ENCODE data around the gene CIZ1. TPM values are rescaled to one million over a fixed set of nuclear protein-coding genes. Genes with fewer than 3 reads are reported as not detected.

CIZ1 gene
- total and polyA plus RNA-seq, 2 donors from 2014 or later, result 48.1 to 89.9 TPM

DNA sequence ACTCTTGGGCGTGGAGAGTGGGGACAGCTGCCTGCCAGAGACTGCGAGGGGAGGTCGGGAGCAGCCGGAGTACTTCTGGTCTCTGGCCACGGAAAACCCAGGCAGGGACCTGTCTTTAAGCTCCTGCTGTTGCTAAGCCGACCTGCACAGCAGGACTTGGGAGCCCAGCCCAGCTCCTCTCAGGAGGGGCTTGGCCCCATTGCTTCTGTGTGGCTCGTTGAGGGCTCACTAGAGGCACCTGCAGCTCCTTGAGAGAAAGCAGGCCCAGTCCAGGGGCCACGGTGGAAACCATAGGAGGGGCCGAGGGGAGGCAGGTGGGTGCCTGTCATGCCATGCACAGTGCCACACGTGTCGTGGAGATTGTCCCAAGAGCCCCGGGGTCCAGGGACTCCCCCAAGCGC, 45.4 kb downstream of the CIZ1 start:
- intact Hi-C loops (cut with DNase I), result no loop called here
- H3K4me1 ChIP-seq (ENCODE audit: control insufficient read depth in 2 of 3, insufficient read depth in 2 of 3, low read depth in 1 of 3, low read length in 3 of 3), result peaks cover 0 to 7% (median 6%) of the 10 kb centered on the region in 3 donors

DNA sequence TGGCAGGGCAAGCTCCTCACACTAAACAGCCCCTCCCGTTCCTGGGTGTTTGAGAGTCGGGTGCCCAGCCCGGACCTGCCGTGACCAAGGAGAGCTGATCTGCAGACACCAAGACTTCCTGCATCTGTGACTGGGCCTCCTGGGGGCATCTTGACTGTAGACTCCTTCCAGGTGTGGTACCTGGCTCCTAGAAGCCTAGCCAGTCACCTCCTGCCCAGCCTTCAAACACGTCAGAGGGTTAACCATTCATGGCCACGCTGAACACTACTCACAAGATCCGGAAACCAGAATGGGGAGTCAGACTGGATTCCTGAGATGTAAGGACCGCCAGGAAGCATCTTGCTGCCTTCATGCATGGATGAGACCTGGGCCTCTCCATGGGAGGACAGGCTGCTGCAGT, 45.8 kb downstream of the CIZ1 start:
- DNase-seq, result peak in 4 of 5 donors; percentile 55 to 82 (median 76)
- Histone ChIP-seq H3K9ac (ENCODE audit: low read length in 3 of 3) (no peak overlapping the region), H3K27me3 (ENCODE audit: control insufficient read depth, insufficient read depth, low read length) (no peaks in the 10 kb centered on the region), H3K36me3 (ENCODE audit: control insufficient read depth in 2 of 3, insufficient read depth in 3 of 3, low read length in 3 of 3) (no peaks in the 10 kb centered on the region), H3K9me3 (ENCODE audit: control insufficient read depth in 2 of 3, insufficient read depth in 1 of 3, low read length in 3 of 3) (no peaks in the 10 kb centered on the region), H3K27ac (ENCODE audit: low read depth in 2 of 2, low read length in 2 of 2) (no peak overlapping the region), H3K4me3 (ENCODE audit: low read length in 3 of 3) (no peak overlapping the region), H3K4me1 (ENCODE audit: control insufficient read depth in 2 of 3, insufficient read depth in 2 of 3, low read depth in 1 of 3, low read length in 3 of 3) (peaks cover 0 to 7% (median 6%) of the 10 kb centered on the region in 3 donors)
- intact Hi-C loops (cut with DNase I), result no loop called here
- FAIRE-seq, result no peak
- TF ChIP-seq, protein P1, sequence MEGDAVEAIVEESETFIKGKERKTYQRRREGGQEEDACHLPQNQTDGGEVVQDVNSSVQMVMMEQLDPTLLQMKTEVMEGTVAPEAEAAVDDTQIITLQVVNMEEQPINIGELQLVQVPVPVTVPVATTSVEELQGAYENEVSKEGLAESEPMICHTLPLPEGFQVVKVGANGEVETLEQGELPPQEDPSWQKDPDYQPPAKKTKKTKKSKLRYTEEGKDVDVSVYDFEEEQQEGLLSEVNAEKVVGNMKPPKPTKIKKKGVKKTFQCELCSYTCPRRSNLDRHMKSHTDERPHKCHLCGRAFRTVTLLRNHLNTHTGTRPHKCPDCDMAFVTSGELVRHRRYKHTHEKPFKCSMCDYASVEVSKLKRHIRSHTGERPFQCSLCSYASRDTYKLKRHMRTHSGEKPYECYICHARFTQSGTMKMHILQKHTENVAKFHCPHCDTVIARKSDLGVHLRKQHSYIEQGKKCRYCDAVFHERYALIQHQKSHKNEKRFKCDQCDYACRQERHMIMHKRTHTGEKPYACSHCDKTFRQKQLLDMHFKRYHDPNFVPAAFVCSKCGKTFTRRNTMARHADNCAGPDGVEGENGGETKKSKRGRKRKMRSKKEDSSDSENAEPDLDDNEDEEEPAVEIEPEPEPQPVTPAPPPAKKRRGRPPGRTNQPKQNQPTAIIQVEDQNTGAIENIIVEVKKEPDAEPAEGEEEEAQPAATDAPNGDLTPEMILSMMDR (IDR thresholded peaks at IDR 0.05; ENCODE audit: borderline replicate concordance, extremely low read depth, insufficient read depth), result no peak

More for the DNA sequence above, 45.4 kb downstream of the CIZ1 start:
- DNase-seq, result peak in 1 of 5 donors; percentile 65
- Histone ChIP-seq H3K9ac (ENCODE audit: low read length in 3 of 3) (no peak overlapping the region), H3K27ac (ENCODE audit: low read depth in 2 of 2, low read length in 2 of 2) (no peak overlapping the region), H3K9me3 (ENCODE audit: control insufficient read depth in 2 of 3, insufficient read depth in 1 of 3, low read length in 3 of 3) (no peaks in the 10 kb centered on the region), H3K27me3 (ENCODE audit: control insufficient read depth, insufficient read depth, low read length) (no peaks in the 10 kb centered on the region), H3K4me3 (ENCODE audit: low read length in 3 of 3) (no peak overlapping the region), H3K36me3 (ENCODE audit: control insufficient read depth in 2 of 3, insufficient read depth in 3 of 3, low read length in 3 of 3) (no peaks in the 10 kb centered on the region)
- no peak for FAIRE-seq
- TF ChIP-seq, protein P1 (IDR thresholded peaks at IDR 0.05; ENCODE audit: borderline replicate concordance, extremely low read depth, insufficient read depth), result no peak

DNA sequence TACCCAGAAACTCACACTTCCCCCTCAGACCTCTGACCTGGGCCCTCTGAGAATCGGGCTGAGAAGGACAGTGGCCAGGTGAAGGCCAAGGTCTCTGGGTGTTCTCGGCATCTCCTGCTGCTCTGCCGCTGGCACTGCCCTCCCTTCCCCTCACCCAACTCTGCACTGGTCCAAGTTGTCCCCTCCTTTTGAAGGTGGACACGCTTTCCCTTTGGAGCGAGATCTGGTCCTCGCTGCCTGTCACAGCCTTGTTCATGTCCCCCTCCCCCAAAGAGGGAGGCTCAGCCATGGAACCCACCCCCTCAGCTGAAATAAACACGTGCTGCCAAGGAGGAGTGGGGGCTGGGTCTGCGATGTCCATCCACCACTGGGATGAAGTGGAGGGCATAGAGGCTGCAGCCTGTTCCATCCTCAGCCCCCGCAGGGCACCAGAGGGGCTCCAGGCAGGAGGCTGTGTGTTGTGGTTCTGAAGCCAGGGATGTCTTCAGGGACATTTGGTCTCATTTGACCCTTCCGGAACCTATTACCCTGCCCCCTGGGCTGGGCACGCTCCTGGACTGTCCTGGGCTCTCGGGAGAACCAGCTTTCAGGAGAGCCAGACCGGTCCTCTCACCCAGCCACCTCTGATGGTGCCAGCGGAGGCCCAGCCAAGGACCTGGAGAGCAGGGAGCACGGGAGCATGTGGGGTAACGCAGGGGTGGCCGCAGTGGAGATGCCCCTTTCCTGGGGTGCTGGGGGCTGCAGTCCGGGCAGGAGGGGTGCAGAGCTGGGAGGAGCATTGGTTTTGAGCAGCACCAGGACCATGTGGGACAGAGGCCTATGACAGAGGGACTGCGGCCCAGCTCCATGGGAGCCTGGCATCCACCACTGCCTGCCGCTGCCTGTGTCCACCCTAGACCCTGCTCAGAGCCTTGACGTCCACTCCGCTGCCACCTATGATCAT, 46.9 kb downstream of the CIZ1 start:
- H3K27me3 ChIP-seq (ENCODE audit: control insufficient read depth, insufficient read depth, low read length), result no peaks in the 10 kb centered on the region
- no peak overlapping the region for H3K27ac ChIP-seq (ENCODE audit: low read depth in 2 of 2, low read length in 2 of 2)
- TF ChIP-seq, protein P1 (IDR thresholded peaks at IDR 0.05; ENCODE audit: borderline replicate concordance, extremely low read depth, insufficient read depth), result no peak
- H3K9me3 ChIP-seq (ENCODE audit: control insufficient read depth in 2 of 3, insufficient read depth in 1 of 3, low read length in 3 of 3), result no peaks in the 10 kb centered on the region
- H3K36me3 ChIP-seq (ENCODE audit: control insufficient read depth in 2 of 3, insufficient read depth in 3 of 3, low read length in 3 of 3), result no peaks in the 10 kb centered on the region
- FAIRE-seq (no peak), DNase-seq (peak in 1 of 5 donors; percentile 55)
- H3K4me3 ChIP-seq (ENCODE audit: low read length in 3 of 3), result no peak overlapping the region
- H3K9ac ChIP-seq (ENCODE audit: low read length in 3 of 3), result no peak overlapping the region
- peaks cover 0 to 7% (median 6%) of the 10 kb centered on the region in 3 donors for H3K4me1 ChIP-seq (ENCODE audit: control insufficient read depth in 2 of 3, insufficient read depth in 2 of 3, low read depth in 1 of 3, low read length in 3 of 3)
- intact Hi-C loops (cut with DNase I), result no loop called here

Data from kidney (tissue), 14 donors.